AG20443 (cell line): ENCODE results near the gene LY6G5B.

Experiments used
- DNase-seq: peaks from one replicate; pipeline ENCODE4 v3.0.0; 2012; ENCODE audit warnings: low spot score, mixed read lengths

The LY6G5B gene, protein sequence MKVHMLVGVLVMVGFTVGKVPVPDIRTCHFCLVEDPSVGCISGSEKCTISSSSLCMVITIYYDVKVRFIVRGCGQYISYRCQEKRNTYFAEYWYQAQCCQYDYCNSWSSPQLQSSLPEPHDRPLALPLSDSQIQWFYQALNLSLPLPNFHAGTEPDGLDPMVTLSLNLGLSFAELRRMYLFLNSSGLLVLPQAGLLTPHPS

DNA sequence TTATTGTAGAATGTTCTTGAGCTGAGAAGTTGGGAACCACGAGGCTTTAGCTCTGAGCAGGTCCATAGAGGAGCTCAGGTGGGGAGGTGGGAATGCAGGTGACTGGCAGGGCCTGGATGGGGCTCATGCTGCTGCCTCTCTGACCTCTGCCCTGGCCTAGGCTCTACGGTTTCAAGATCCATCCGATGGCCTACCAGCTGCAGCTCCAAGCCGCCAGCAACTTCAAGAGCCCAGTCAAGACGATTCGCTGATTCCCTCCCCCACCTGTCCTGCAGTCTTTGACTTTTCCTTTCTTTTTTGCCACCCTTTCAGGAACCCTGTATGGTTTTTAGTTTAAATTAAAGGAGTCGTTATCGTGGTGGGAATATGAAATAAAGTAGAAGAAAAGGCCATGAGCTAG, at the start of gene LY6G5B:
TSS of gene LY6G5B (plus strand) at position 301 of the 400 bp plus-strand sequence. CDS start 975 bp downstream, outside the sequence.
- no peak for DNase-seq

DNA sequence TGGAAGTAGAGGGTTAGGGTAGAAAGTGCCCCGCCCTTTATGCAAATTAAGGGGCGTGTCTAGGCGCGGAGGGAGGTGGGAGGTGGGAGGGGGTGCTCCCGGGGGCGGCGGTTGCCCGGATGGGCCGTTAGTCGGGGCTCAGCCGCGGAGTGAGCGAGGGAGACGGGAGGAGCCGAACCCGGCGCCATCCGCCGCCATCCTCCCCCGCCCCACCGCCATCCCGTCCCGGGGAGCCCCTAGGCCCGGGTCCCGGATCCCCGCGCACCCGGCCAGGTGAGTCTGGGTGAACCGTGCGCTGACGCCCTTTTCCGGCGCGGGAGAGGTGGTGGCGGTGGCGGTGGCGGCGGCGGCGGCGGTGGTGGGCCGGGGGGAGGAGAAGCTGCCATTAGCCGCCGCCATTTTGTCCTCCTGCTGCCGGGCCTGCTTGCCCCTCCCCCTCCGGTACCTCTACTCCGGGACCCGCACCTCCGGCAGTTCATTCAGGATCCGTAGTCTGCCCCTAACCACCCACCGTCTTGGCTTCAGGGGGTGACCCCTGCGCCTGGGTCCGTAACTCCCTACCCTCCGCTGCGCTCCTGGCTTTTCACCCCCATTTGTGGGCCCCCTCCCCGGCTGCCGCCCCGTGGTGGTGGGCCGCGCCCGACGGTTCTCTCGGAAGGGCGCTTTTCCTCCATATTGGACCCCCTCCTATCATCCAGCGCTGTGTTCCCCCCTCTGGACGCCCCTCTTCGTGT, 49.0 kb upstream of the LY6G5B start, which contains the start of gene PRRC2A:
TSS of gene PRRC2A (plus strand) at position 130 of the 734 bp plus-strand sequence. CDS start 2,075 bp downstream, outside the sequence.
- DNase-seq: peak; percentile 97

DNA sequence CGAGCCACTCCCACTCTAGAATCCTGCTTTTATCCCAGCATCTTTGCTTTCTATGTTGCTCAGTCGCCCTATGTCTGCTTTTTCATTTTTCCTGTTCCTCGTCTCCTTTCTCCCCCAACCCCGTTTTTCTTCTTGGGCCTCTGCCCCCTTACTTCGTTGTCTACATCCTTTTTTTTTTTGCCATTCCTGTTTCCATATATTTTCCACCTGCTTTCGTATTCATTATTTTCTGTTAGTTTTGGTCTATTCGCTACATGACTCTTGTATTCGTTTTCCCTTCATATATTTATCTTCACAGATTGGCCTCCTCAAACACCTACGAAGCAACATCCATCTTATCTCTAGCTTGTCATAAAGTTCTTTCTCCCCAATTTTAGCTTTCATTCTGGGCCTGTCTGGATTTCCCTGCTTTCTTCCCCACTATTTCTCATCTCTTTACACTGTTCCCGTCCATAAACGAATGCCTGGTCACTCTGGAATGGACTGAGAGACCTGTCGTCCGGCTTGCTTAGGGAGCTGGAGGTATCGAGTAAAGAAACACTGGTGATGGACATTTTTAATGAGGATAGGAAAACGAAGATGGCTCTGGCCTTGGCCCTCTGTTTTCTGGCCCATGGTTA, 48.3 kb upstream of the LY6G5B start:
- no peak for DNase-seq

DNA sequence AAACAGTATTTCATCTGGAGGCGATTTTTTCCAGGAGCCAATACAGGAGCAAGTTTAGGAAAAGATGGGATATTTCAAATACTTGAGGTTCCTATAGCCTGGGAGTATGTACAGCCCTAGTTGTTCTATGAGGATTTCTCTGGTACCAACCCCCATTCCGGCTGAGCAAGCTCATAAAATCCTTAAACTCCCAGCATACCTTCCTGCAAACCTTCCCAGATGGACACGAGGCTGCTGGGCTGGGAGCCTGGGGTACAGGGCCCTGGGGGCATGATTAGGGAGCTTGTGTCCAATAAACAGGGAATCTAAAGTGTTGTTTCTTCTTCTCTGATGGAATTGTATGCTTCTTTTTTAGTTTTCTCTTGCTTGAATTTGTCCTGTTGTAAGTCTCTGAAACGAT, 47.8 kb upstream of the LY6G5B start:
- no peak for DNase-seq

DNA sequence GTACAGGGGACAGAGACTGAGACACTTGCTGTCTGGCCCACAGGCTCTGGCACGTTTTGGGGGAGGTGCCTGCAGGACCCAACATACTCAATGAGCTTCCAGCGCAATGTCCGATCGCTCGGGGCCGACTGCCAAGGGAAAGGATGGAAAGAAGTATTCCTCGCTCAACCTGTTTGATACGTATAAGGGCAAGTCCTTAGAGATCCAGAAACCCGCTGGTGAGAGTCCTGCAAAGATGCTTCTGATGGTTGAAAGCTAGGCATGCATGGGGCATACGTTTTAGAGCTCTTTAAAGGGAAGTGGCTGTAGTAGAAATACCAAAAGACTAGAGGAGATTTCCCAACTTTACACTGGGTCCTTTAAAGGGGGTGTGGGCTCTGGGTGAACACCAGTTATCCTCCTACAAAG, 47.1 kb upstream of the LY6G5B start:
- DNase-seq: no peak

DNA sequence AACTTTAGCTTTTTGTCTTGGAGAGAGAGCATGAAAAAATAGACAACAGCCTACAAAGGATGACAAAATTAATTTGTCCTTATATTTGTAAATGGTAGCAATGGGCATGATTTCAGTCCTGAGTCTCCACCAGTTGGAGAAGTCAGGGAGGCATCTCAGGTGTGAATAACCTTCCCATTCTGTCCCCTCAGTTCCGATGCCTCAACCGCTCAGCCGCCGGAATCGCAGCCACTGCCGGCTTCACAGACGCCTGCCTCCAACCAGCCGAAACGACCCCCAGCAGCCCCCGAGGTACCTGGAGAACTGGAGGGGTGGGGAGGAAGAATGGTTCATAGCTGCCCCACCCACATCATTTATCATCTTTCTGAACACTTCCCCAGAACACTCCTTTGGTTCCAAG, 45.7 kb upstream of the LY6G5B start:
- no peak for DNase-seq

DNA sequence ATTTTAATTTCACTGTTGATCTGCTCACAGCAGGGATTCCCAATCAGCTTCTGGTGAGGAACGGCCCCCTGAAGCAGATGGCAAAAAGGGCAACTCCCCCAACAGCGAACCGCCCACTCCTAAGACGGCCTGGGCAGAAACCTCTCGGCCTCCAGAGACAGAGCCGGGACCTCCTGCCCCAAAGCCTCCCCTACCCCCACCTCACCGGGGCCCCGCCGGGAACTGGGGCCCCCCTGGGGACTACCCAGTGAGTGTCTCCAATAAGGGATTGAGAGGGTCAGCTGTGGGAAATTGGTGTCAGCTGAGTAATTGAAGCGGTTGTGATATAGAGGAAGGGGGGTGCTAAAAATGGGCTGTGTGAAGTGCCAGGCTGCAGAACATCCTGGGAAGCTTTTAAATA, 42.8 kb upstream of the LY6G5B start:
- no peak for DNase-seq

DNA sequence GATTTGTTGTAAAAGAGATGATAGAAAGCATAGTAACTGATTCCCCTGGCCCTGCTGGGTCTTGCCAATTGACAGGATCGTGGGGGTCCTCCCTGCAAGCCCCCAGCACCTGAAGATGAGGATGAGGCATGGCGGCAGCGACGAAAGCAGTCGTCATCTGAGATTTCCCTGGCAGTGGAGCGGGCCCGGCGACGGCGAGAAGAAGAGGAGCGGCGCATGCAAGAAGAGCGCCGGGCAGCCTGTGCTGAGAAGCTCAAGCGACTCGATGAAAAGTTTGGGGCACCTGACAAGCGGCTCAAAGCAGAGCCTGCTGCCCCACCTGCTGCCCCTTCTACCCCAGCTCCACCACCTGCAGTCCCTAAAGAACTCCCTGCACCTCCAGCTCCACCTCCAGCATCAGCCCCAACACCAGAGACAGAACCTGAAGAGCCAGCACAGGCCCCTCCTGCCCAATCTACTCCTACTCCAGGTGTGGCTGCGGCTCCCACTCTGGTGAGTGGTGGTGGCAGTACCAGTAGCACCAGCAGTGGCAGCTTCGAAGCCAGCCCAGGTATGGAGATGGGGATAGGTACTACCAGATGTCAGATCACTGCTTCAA, 42.0 kb upstream of the LY6G5B start:
- no peak for DNase-seq

DNA sequence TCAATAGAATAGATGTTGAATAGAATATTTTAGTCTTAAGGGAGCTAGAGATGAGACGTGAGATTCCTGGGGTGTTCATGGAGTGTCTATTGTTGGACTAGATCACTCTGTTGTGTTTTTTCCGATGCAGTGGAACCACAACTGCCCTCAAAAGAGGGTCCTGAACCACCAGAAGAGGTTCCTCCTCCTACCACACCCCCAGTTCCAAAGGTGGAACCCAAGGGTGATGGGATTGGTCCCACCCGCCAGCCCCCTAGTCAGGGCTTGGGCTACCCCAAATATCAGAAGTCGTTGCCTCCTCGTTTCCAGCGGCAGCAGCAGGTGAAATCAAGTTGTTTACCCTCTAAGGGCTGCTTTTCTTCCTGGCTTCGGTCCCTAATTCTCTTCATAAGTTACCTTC, 40.8 kb upstream of the LY6G5B start:
- no peak for DNase-seq

DNA sequence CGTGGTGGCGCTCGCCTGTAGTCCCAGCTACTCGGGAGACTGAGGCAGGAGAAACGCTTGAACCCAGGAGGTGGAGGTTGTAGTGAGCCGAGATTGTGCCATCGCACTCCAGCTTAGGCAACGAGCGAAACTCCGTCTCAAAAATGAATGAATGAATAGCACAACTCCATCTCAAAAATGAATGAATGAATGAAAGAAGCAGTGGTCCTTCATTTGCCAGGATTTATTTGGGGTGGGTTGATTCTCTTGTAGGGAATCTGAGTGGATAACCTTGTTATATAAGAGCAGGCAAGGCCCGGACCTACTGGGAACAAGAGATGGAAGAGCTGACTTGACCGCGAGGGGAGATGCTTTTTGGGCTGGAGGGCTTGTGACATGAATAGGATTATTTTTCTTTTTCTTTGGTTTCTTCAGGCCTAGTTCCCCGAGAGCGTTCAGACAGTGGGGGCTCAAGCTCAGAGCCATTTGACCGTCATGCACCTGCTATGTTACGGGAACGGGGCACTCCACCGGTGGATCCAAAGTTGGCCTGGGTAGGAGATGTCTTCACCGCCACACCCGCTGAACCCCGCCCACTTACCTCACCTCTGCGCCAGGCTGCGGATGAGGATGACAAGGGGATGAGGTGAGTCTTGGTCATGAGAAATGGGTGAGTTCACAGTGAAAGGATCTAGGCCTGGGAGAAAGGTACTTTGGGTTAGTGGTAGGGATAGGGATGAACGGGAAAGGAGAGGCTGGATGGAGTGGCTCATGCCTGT, 39.4 kb upstream of the LY6G5B start:
- DNase-seq: no peak

DNA sequence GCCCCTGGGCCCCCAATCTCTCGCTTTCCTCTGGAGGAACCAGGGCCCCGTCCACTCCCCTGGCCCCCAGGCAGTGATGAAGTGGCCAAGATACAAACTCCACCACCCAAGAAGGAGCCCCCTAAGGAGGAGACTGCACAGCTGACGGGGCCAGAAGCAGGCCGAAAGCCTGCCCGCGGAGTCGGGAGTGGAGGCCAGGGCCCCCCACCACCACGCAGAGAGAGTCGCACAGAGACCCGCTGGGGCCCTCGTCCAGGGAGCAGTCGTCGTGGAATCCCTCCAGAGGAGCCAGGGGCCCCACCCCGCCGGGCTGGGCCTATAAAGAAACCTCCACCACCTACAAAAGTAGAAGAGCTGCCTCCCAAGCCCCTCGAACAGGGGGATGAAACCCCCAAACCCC, 38.6 kb upstream of the LY6G5B start:
- DNase-seq: no peak

DNA sequence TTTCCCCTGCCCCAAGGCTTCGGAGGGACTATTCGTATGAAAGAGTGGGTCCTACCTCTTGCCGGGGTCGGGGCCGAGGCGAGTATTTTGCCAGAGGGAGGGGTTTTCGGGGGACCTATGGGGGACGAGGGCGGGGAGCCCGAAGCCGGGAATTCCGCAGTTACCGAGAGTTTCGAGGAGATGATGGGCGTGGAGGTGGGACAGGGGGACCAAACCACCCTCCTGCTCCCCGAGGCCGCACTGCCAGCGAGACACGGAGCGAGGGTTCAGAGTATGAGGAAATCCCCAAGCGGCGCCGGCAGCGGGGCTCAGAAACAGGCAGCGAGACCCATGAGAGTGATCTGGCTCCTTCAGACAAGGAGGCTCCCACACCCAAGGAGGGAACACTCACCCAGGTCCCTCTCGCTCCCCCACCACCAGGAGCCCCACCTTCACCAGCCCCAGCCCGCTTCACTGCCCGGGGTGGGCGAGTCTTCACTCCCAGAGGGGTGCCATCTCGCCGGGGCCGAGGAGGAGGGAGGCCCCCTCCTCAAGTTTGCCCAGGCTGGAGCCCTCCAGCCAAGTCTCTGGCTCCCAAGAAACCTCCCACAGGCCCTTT, 38.0 kb upstream of the LY6G5B start:
- DNase-seq: no peak

DNA sequence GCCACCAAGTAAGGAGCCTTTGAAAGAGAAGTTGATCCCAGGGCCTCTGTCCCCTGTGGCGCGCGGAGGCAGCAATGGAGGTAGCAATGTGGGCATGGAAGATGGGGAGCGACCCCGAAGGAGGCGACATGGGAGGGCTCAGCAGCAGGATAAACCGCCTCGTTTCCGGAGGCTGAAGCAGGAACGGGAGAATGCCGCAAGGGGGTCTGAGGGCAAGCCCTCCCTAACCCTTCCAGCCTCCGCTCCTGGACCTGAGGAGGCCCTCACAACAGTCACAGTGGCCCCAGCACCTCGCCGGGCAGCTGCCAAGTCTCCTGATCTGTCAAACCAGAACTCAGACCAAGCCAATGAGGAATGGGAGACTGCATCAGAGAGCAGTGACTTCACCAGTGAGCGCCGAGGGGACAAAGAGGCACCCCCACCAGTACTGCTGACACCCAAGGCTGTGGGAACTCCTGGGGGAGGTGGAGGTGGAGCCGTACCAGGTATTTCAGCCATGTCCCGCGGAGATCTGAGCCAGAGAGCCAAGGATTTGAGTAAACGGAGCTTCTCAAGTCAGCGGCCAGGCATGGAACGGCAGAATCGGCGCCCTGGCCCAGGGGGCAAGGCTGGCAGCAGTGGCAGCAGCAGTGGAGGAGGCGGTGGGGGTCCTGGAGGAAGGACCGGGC, 37.4 kb upstream of the LY6G5B start:
- no peak for DNase-seq

DNA sequence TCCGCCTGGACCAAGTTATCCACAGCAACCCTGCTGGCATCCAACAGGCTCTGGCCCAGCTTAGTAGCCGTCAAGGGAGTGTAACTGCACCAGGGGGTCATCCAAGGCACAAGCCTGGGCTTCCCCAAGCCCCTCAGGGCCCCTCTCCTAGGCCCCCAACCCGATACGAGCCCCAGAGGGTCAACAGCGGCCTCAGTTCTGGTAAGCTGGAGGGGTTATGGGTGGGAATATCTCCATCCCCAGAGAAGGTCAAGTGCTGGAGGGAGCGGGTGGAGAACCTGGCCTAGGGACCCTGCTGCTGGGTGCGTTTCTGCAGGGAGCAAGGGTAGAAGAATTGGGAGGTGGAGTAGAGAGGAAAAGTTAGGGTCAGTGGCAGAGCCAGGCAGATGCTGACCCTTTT, 36.3 kb upstream of the LY6G5B start:
- no peak for DNase-seq

DNA sequence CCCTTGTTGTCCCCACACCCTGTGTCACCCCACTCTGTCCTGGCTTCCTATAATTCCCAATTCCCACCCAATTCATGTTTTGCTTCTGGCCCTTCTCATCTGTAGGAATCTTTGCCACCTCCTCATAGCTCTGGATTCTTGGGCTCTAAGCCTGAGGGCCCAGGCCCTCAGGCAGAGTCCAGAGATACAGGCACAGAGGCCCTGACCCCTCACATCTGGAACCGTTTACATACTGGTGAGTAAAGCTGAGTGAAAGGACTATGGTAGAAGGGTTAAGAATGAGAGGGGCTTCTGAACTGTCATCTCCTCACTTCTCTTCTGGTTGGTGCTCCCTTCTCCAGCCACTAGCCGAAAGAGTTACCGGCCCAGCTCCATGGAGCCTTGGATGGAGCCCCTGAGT, 35.6 kb upstream of the LY6G5B start:
- DNase-seq: peak; percentile 27

DNA sequence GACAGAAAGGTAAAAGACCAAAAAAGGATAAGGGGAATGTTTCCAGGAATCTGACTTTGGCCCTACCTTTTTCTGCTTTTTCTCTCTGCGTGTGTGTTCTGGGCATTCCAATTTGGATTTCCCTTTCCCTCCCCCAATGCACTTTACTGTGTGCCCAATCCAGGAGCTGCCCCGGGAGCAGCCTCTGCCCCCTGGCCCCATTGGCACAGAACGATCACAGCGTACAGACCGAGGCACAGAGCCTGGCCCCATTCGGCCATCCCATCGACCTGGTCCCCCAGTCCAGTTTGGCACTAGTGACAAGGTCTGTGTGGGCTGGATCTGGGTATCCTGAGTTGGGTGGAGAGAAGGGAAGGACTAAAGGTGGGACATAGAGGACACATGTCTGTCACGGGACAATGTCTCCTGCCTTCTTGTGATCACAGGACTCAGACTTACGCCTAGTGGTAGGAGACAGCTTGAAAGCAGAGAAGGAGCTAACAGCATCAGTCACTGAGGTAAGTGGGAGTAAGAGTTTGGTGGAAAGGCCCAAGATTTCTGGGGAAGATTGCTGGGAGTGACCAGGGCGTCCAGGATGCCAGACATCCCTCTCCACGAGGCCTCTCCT, 34.7 kb upstream of the LY6G5B start:
- no peak for DNase-seq

DNA sequence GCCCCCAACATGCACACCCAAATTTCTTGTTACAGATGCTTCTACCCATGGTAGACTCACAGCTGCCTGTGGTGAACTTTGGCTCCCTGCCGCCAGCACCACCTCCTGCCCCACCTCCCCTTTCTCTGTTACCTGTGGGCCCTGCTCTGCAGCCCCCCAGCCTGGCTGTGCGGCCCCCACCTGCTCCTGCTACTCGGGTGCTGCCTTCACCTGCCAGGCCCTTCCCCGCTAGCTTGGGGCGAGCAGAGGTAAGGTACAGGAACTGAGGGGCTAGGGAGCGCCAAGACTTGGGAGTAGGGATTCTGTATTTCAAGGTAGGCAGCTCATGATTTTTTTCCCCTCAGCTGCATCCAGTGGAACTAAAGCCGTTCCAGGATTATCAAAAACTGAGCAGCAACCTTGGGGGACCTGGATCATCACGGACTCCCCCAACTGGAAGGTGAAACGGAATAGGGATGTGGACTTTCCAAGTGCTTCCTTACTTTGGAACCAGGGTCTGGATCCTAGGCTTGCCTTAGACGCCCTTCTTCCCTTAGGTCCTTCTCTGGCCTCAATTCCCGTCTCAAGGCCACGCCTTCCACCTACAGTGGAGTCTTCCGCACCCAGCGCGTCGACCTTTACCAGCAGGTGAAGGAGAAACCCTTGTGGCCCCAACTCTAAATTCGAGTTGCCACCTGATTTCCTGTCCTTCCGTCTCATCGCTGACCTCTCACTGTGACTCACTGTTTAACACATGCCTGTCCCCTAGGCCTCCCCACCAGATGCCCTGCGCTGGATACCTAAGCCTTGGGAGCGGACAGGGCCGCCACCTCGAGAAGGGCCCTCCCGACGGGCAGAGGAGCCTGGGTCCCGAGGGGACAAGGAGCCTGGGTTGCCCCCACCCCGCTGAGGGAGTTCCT, 32.8 kb upstream of the LY6G5B start:
- no peak for DNase-seq

DNA sequence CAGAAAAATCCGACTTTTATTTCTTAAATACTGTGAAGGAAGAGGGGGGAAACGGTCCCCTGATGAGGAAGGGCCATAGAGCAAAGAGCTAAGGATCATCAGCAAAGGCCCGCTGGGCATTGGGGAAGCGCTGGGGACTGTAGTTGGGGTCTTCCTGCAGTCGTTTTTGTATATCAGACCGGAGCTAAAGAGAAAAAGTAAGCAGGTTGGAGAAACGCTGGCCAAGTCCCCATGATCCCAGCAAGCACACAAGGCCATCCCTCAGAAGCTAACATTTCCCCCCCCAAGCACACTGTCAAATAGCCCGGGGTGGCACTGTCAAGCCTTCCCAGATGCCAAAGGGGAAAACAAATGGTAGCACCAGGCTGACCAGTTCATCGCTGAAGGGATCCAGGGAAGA, 30.7 kb upstream of the LY6G5B start:
- DNase-seq: no peak

DNA sequence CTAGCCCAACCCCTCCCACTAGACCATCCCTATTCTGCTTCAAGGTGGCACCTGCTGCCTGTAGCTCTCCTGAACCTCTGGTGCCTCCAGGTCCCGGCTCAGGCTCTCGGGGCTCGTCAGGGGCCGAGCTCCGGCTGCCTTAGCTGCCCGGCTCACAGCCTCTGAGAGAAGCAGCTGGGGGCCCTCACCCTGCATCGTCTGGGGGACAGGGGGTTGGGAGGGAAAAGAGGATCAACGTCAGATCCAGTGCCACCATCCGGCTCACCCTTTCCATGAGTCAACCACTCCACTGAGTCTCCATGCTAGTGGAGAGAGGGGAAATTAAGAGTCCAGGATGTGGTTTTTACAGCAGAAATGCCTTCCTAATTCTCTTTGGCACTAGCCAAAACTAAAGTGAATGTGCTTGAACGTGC, 30.3 kb upstream of the LY6G5B start:
- peak; percentile 73 for DNase-seq

DNA sequence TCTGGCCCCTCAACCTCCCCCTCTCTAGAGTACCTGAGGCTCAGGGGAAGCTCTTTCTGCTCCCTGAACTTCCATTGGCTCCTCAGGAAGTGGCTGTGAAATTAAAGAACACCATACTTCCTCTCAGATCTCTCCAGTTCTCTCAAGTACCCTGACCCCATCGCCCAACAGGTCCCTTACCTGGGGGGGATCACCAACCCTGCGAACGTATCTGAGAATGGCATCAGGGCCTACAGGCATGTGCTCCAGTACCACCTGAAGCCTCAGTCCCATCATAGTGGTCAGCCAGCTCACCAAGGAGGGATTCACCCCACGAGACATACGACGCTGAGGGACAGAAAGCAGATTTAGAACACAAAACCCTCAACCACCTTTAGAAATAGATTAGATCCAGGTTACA, 29.2 kb upstream of the LY6G5B start:
- DNase-seq: no peak
